Thoracic aorta (tissue), 2 donors: ENCODE data around the gene ZNF3. TPM values are rescaled to one million over a fixed set of nuclear protein-coding genes. Genes with fewer than 3 reads are reported as not detected.

Experiments used
- ATAC-seq: fragments of 150-250 bp; one replicate; pipeline ENCODE4 v1.8.0; 2017; ENCODE audit warnings: low read depth; ENCODE audit not compliant: insufficient number of reproducible peaks, low FRiP score
- DNase-seq: peaks from one replicate; pipeline ENCODE4 v3.0.0-alpha.2; 2020; ENCODE audit warnings: low spot score
- H3K27ac ChIP-seq, 2 donors: fragments of 200-600 bp; sonication (generic); 1 replicate in 1 of 2; 2 replicates in 1 of 2; pipeline ENCODE4 v1.5.1; 2016; ENCODE audit warnings: mild to moderate bottlenecking in 2 of 2, moderate library complexity in 2 of 2
- H3K27me3 ChIP-seq: fragments of 200-600 bp; sonication (generic); replicated peaks from 2 replicates; pipeline ENCODE4 v1.6.0; 2016; ENCODE audit warnings: mild to moderate bottlenecking; ENCODE audit not compliant: insufficient read depth
- H3K36me3 ChIP-seq: fragments of 200-600 bp; sonication (generic); one replicate; pipeline ENCODE4 v1.5.1; 2016
- H3K4me1 ChIP-seq, 2 donors: fragments of 200-600 bp; sonication (generic); 1 replicate in 1 of 2; 2 replicates in 1 of 2; pipeline versions ENCODE4 v1.5.1 to v1.6.0; 2016; ENCODE audit warnings: low read depth in 2 of 2, mild to moderate bottlenecking in 1 of 2; ENCODE audit not compliant: control insufficient read depth in 1 of 2
- H3K4me3 ChIP-seq: fragments of 200-600 bp; sonication (generic); 2 replicates; pipeline ENCODE4 v1.5.1; 2016; ENCODE audit warnings: mild to moderate bottlenecking
- H3K9me3 ChIP-seq: fragments of 200-600 bp; sonication (generic); 2 replicates; pipeline ENCODE4 v1.5.1; 2016
- total RNA-seq, 2 donors: library from RNA; depleted of rRNA; stranded (reverse); fragments of >200 nt; gene quantifications; one replicate each; pipeline versions ENCODE4 v1.1.0 to v1.2.3, GENCODE V29; 2016
- TF ChIP-seq, protein P1 (sequence below): fragments of 200-600 bp; sonication (generic); IDR thresholded peaks from one replicate; pipeline ENCODE4 v1.5.1; 2019; ENCODE audit warnings: antibody characterized with exemption

ZNF3 gene
- total RNA-seq, 2 donors from 2014 or later: 15.2 to 29.6 TPM

DNA sequence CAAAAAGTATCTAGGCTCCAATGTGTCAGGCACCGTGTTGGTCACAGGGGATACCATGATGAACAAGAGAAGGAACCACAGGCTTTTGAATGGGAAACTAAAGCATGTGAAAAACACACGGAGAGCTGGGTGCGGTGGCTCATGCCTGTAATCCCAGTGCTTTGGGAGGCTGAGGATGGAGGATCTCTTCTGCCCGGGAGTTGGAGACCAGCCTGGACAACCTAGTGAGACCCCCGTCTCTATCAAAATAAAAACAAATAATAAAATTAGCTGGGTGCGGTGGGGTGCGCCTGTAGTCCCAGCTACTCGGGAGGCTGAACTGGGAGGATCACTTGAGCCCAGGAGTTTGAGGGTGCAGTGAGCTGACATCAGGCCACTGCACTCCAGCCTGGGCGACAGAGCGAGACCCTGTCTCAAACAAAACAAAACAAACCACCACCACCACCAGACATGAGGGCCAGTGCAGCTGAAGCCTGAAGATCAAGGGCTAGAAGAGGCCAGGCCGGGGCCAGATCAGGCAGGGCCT is 6.6 kb upstream of the ZNF3 start:
- ATAC-seq: no peak
- no peaks in the 10 kb centered on the region for H3K9me3 ChIP-seq
- TF ChIP-seq, protein P1, sequence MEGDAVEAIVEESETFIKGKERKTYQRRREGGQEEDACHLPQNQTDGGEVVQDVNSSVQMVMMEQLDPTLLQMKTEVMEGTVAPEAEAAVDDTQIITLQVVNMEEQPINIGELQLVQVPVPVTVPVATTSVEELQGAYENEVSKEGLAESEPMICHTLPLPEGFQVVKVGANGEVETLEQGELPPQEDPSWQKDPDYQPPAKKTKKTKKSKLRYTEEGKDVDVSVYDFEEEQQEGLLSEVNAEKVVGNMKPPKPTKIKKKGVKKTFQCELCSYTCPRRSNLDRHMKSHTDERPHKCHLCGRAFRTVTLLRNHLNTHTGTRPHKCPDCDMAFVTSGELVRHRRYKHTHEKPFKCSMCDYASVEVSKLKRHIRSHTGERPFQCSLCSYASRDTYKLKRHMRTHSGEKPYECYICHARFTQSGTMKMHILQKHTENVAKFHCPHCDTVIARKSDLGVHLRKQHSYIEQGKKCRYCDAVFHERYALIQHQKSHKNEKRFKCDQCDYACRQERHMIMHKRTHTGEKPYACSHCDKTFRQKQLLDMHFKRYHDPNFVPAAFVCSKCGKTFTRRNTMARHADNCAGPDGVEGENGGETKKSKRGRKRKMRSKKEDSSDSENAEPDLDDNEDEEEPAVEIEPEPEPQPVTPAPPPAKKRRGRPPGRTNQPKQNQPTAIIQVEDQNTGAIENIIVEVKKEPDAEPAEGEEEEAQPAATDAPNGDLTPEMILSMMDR: no peak
- H3K27me3 ChIP-seq: no peaks in the 10 kb centered on the region
- no peak for DNase-seq
- peak overlapping the region; percentile 80 for H3K4me3 ChIP-seq
- peak overlapping the region; percentile 72 for H3K27ac ChIP-seq
- H3K4me1 ChIP-seq: peaks cover 11 to 15% of the 10 kb centered on the region in 2 donors
- H3K36me3 ChIP-seq: peaks cover 21% of the 10 kb centered on the region

DNA sequence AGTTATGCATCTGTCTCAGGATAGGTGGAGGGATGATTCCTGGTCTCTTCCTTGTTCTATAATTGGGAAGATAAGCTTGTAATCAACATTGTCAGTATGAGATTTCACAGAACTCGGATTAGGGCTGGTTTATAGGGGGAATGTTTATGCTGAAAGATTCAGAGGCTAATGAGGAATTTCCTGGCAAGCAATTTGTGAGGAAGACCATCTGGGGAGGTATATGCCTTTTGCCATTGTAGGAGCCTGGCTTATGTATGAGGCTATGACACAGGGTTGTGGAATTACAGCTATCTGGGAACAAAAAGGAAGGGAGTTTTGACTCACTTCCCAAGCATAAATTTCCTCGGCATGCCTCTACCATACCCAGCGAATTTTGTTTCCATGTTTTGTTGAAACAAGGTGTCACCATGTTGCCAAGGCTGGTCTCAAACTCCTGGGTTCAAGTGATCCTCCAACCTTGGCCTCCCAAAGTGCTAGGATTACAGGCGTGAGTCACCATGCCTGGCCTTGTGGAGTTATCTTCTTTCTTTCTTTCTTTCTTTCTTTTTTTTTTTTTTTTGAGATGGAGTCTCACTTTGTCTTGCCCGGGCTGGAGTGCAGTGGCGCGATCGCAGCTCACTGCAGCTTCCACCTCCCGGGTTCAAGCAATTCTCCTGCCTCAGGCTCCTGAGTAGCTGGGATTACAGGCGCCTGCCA is 5.7 kb upstream of the ZNF3 start:
- Histone ChIP-seq H3K4me1 (peaks cover 12 to 22% of the 10 kb centered on the region in 2 donors), H3K4me3 (no peak overlapping the region), H3K36me3 (peaks cover 16% of the 10 kb centered on the region), H3K9me3 (no peaks in the 10 kb centered on the region), H3K27ac (peak overlapping the region in 1 of 2 donors; percentile 72), H3K27me3 (no peaks in the 10 kb centered on the region)
- ATAC-seq (no peak), DNase-seq (no peak)
- TF ChIP-seq, protein P1: no peak

DNA sequence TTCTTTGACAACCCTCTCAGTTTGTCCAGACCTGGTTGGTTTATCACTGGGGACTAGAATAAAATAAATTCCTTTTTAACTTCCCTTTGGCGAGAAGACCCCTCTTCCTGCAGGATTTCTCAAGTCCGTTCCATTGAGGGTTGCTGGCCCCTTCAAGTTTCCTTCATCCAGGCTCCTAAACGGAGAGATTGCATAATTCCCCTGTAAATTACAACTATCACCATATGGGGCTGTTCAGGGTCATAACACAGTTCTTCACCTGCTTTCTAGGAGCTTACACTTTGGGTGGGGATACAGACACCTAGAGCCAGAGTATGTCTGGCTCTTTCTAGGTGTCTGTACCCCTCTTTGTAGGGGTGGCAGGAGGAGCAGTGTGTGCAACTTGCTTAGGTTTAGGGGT is 4.0 kb upstream of the ZNF3 start:
- Histone ChIP-seq H3K36me3 (no peaks in the 10 kb centered on the region), H3K4me1 (peaks cover 19 to 31% of the 10 kb centered on the region in 2 donors), H3K27me3 (no peaks in the 10 kb centered on the region), H3K4me3 (no peak overlapping the region), H3K9me3 (no peaks in the 10 kb centered on the region), H3K27ac (no peak overlapping the region)
- TF ChIP-seq, protein P1: no peak
- no peak for DNase-seq
- no peak for ATAC-seq

DNA sequence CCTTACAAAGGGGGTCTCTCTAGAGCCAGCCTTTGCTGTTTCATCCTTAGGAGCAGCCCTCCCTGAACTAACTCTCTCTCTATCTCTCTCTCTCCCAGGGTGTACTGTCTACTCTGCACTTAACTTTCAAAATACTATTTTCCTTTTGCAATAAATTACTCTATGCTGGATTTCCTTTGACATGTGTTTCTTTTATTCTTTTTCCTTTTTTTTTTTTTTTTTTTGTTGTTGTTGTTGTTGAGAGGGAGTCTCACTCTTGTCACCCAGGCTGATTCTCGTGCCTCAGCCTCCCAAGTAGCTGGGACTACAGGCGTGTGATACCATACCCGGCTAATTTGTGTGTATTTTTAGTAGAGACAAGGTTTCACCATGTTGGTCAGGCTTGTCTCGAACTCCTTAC is 1.5 kb upstream of the ZNF3 start:
- DNase-seq: no peak
- Histone ChIP-seq H3K4me1 (peaks cover 20 to 35% of the 10 kb centered on the region in 2 donors), H3K9me3 (no peaks in the 10 kb centered on the region), H3K27ac (no peak overlapping the region), H3K27me3 (no peaks in the 10 kb centered on the region), H3K4me3 (no peak overlapping the region), H3K36me3 (peaks cover 2% of the 10 kb centered on the region)
- no peak for ATAC-seq
- TF ChIP-seq, protein P1: no peak

DNA sequence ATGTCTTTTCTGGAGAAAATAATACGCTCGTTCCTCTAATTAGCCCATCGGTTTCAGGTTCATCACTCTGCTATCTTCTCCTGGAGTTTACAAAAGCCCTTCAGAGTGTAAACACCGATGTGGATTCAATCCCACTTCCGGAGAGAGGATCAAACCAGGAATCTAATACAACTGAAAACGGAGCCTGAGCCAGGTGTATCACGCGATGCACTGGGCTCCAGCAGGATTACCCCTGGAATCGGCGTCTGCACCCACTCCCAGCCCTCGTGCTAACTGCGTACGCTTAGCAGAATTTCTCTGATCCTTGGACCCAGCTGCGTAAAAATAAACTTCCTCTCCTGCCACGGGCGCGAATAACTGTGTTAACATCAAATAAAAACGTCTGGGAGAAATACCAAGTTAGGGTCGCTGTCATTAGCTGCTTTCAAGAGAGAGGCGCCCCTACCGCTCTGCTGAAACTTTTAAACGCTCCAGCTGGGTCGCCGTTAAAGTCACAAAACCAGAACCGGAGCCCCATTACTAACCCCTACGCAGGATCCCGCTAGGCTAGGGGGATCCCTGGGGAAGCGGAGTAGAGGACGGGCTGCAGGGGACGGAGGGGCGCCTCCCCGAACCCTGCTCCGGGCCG is 502 bp downstream of the ZNF3 start:
- ATAC-seq: peak; percentile 4
- DNase-seq: no peak
- peaks cover 19 to 34% of the 10 kb centered on the region in 2 donors for H3K4me1 ChIP-seq
- peak overlapping the region; percentile 80 for H3K4me3 ChIP-seq
- H3K27ac ChIP-seq: peak overlapping the region; percentile 63 to 86
- peaks cover 16% of the 10 kb centered on the region for H3K36me3 ChIP-seq
- TF ChIP-seq, protein P1: no peak
- H3K27me3 ChIP-seq: no peaks in the 10 kb centered on the region
- no peaks in the 10 kb centered on the region for H3K9me3 ChIP-seq
